Smooth muscle cell (in vitro differentiated cells): ENCODE data around the gene FANCE. TPM values are rescaled to one million over a fixed set of nuclear protein-coding genes. Genes with fewer than 3 reads are reported as not detected.

Experiments used
- DNase-seq: peaks from one replicate; lab custom pipeline; 2025; ENCODE audit not compliant: unreplicated experiment; lab: John Stamatoyannopoulos, UW
- H2AFZ ChIP-seq: fragments of 200-600 bp; sonication (generic); 2 replicates; pipeline ENCODE4 v1.6.0; 2016; ENCODE audit warnings: antibody characterized with exemption, low read depth, mild to moderate bottlenecking
- H3F3A ChIP-seq: fragments of 200-600 bp; sonication (generic); 2 replicates; pipeline ENCODE4 v1.6.0; 2017; ENCODE audit warnings: antibody characterized with exemption, low read depth
- H3K27ac ChIP-seq: fragments of 200-600 bp; sonication (generic); 2 replicates; pipeline ENCODE4 v1.5.1; 2016; ENCODE audit warnings: low read depth, mild to moderate bottlenecking
- H3K27me3 ChIP-seq: fragments of 200-600 bp; sonication (generic); 2 replicates; pipeline ENCODE4 v1.6.1; 2016; ENCODE audit warnings: low read depth, mild to moderate bottlenecking
- H3K36me3 ChIP-seq: fragments of 200-600 bp; sonication (generic); 2 replicates; pipeline ENCODE4 v1.5.1; 2016; ENCODE audit warnings: low read depth
- H3K4me1 ChIP-seq: fragments of 200-600 bp; sonication (generic); 2 replicates; pipeline ENCODE4 v1.5.1; 2016; ENCODE audit warnings: low read depth
- H3K4me2 ChIP-seq: fragments of 200-600 bp; sonication (generic); 2 replicates; pipeline ENCODE4 v1.6.0; 2016; ENCODE audit warnings: mild to moderate bottlenecking
- H3K4me3 ChIP-seq: fragments of 200-600 bp; sonication (generic); 2 replicates; pipeline ENCODE4 v1.5.1; 2016; ENCODE audit warnings: mild to moderate bottlenecking
- H3K79me2 ChIP-seq: fragments of 200-600 bp; sonication (generic); 2 replicates; pipeline ENCODE4 v1.6.0; 2016; ENCODE audit warnings: low read depth, mild to moderate bottlenecking
- H3K9ac ChIP-seq: fragments of 200-600 bp; sonication (generic); 2 replicates; pipeline ENCODE4 v1.6.0; 2016; ENCODE audit warnings: low read depth
- H3K9me3 ChIP-seq: fragments of 200-600 bp; sonication (generic); replicated peaks from 2 replicates; pipeline ENCODE4 v1.5.1; 2016; ENCODE audit warnings: low read depth
- H4K20me1 ChIP-seq: fragments of 200-600 bp; sonication (generic); 2 replicates; pipeline ENCODE4 v1.6.0; 2016; ENCODE audit warnings: low read depth
- WGBS: methylation state at CpG from one replicate; pipeline ENCODE4 v1.1.7; 2016; ENCODE audit warnings: low lambda C conversion rate; 5-methylcytosine and 5-hydroxymethylcytosine counted together
- polyA plus RNA-seq: library from polyadenylated mRNA; unstranded; fragments of >200 nt; fragmentation: Nextera tagmentation; extraction: Ambion mirVana; gene quantifications from 2 replicates; pipeline ENCODE4 v1.2.1, GENCODE V29; 2016
- total RNA-seq: library from RNA; depleted of rRNA; stranded (reverse); fragments of >200 nt; gene quantifications from 2 replicates; pipeline ENCODE4 v1.2.3, GENCODE V29; 2014
- TF ChIP-seq, protein P1 (sequence below): fragments of 200-600 bp; sonication (generic); IDR thresholded peaks from 2 replicates; pipeline ENCODE4 v1.5.1; 2017; ENCODE audit warnings: borderline replicate concordance, mild to moderate bottlenecking, antibody characterized with exemption; ENCODE audit not compliant: insufficient read depth, poor library complexity, severe bottlenecking

Gene FANCE
- total and polyA plus RNA-seq, 2 experiments from 2014 or later = 3.6 to 5.6 TPM

DNA sequence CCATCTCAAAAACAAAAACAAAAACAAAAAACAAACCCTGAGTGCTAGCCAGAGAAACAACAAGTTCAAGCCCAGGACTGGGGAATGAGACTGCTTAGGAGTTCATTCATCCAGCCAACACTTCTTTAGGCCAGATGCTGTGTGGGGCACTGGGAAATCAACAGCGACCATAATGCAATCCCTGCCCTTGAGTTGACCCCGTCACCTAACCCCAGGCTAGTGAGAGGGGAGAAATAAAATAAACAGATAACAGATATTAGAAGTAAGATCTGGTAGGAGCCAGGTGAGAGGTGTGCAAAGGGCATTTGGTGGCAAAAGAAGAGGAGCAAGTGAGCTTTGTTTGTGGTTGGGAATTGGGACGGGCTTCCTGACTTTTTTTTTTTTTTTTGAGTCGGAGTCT, 11.2 kb downstream of the FANCE start:
- Histone ChIP-seq H4K20me1 (no peaks in the 10 kb centered on the region), H3K9me3 (no peaks in the 10 kb centered on the region), H3K79me2 (peaks cover under 1% of the 10 kb centered on the region), H3F3A (no peaks in the 10 kb centered on the region), H3K9ac (no peak overlapping the region), H3K4me1 (peaks cover 4% of the 10 kb centered on the region), H3K4me2 (no peak overlapping the region), H2AFZ (no peak overlapping the region), H3K36me3 (no peaks in the 10 kb centered on the region), H3K27me3 (no peaks in the 10 kb centered on the region), H3K27ac (no peak overlapping the region), H3K4me3 (no peak overlapping the region)
- DNase-seq = no peak
- WGBS = over 99% methylated on average over 4 of the region's 4 CpGs
- TF ChIP-seq, protein P1, sequence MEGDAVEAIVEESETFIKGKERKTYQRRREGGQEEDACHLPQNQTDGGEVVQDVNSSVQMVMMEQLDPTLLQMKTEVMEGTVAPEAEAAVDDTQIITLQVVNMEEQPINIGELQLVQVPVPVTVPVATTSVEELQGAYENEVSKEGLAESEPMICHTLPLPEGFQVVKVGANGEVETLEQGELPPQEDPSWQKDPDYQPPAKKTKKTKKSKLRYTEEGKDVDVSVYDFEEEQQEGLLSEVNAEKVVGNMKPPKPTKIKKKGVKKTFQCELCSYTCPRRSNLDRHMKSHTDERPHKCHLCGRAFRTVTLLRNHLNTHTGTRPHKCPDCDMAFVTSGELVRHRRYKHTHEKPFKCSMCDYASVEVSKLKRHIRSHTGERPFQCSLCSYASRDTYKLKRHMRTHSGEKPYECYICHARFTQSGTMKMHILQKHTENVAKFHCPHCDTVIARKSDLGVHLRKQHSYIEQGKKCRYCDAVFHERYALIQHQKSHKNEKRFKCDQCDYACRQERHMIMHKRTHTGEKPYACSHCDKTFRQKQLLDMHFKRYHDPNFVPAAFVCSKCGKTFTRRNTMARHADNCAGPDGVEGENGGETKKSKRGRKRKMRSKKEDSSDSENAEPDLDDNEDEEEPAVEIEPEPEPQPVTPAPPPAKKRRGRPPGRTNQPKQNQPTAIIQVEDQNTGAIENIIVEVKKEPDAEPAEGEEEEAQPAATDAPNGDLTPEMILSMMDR = no peak

DNA sequence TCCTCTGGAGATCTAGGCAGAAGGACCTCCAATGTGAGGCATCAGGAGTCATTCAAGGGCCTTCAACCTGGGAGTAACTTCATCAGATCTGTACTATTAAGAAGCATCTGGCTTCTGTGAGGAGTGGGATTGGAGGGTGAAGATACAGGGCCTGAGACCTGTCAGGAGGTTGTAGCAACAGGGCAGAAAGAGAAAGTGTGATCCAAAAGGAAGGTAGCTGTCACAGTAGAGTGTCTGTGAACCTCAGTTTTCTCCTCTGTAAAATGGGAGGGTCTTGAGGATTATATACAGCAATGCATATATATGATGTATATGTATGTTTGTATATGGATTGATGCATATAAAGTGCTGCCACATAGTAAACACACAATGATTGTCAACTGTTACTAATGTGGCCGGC, 13.5 kb downstream of the FANCE start:
- Histone ChIP-seq H3K79me2 (peaks cover 23% of the 10 kb centered on the region), H3K27ac (no peak overlapping the region), H3K36me3 (no peaks in the 10 kb centered on the region), H3K27me3 (no peaks in the 10 kb centered on the region), H3K4me3 (no peak overlapping the region), H4K20me1 (peaks cover 23% of the 10 kb centered on the region), H3K4me2 (no peak overlapping the region), H2AFZ (no peak overlapping the region), H3K9ac (no peak overlapping the region), H3F3A (peaks cover 15% of the 10 kb centered on the region), H3K9me3 (no peaks in the 10 kb centered on the region), H3K4me1 (peaks cover 15% of the 10 kb centered on the region)
- DNase-seq = no peak
- TF ChIP-seq, protein P1 = no peak
- 95% methylated on average over 1 of the region's 1 CpG for WGBS

DNA sequence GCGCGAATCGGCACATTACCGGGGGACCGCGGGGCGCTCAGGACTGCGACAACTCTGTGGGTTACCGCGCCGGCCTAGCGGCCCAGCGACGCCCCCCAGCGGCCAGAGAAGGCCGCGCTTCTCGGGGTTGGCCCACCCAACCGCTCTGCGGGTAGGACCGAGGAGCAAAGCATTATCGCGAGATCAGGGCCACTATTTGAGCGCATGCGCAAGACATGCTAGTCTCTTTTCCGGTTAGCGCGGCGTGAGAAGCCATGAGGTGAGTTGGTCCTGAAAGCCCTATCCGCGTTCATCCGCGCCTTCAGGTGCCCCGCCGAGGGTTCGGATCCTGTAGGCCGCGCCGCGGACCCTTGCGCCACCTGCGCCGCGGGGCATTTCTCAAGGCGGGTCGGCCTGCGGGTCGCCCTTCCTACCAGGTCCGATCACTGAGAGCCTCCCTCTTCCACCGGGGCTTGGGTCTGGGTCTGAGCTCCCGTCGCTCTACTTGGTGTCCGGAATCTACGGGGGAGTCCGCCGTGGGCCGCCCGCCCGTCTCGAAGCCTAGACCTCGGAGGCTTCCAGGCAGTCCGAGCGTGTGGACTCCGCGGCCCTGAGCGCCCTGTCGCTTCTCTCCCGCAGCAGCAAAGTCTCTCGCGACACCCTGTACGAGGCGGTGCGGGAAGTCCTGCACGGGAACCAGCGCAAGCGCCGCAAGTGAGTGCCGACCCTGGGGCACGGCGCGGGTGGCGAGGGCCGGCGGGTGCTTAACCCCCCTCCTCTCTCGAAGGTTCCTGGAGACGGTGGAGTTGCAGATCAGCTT, 16.2 kb downstream of the FANCE start, which contains the start of gene RPL10A:
RPL10A (plus strand) TSS at position 221 of the 799 bp plus-strand sequence; CDS start at position 255, 34 bp downstream.
- Histone ChIP-seq H3K9me3 (no peaks in the 10 kb centered on the region), H3K27me3 (no peaks in the 10 kb centered on the region), H3K36me3 (no peaks in the 10 kb centered on the region), H4K20me1 (peaks cover 50% of the 10 kb centered on the region), H3K9ac (peak within 1 kb of the TSS; percentile 97), H2AFZ (peak within 1 kb of the TSS; percentile 79), H3K4me2 (peak within 1 kb of the TSS; percentile 95), H3F3A (peaks cover 32% of the 10 kb centered on the region), H3K4me3 (peak within 1 kb of the TSS; percentile 90), H3K4me1 (peaks cover 19% of the 10 kb centered on the region), H3K79me2 (peaks cover 27% of the 10 kb centered on the region), H3K27ac (peak within 1 kb of the TSS; percentile 95)
- DNase-seq = peak; percentile 83
- TF ChIP-seq, protein P1 = peak; percentile 95
- under 1% methylated on average over 84 of the region's 86 CpGs for WGBS
